GM12873 (cell line): ENCODE measurements around the gene RTF2.

Experiments
- TF ChIP-seq, protein P1 (sequence below): IDR thresholded peaks from 2 replicates; pipeline ENCODE4 v1.5.1; 2012; ENCODE audit warnings: low read depth, mild to moderate bottlenecking, moderate library complexity, low read length, control low read depth; ENCODE audit not compliant: insufficient read depth; ENCODE audit errors: missing control alignments

RTF2 gene

DNA sequence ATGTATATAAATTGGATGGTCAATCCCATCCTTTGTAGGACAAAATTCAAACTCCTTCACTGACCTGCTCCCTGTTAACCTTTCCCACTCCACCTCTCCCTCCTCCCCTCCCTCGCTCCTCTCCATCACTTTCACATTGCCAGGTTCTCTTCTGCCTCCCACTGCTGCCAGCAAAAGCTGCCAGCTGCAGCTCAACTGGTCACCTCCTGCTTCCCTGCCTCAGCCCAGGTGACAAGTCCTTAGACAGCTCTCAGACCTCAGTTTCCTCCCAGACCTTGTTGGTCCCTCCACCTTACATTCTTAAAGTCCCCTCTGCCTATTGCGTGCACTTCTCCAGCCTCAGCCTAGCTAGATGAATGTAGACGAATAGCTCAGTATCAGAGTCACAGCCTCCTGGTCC, 23.3 kb upstream of the RTF2 start:
- TF ChIP-seq, protein P1, sequence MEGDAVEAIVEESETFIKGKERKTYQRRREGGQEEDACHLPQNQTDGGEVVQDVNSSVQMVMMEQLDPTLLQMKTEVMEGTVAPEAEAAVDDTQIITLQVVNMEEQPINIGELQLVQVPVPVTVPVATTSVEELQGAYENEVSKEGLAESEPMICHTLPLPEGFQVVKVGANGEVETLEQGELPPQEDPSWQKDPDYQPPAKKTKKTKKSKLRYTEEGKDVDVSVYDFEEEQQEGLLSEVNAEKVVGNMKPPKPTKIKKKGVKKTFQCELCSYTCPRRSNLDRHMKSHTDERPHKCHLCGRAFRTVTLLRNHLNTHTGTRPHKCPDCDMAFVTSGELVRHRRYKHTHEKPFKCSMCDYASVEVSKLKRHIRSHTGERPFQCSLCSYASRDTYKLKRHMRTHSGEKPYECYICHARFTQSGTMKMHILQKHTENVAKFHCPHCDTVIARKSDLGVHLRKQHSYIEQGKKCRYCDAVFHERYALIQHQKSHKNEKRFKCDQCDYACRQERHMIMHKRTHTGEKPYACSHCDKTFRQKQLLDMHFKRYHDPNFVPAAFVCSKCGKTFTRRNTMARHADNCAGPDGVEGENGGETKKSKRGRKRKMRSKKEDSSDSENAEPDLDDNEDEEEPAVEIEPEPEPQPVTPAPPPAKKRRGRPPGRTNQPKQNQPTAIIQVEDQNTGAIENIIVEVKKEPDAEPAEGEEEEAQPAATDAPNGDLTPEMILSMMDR = no peak

DNA sequence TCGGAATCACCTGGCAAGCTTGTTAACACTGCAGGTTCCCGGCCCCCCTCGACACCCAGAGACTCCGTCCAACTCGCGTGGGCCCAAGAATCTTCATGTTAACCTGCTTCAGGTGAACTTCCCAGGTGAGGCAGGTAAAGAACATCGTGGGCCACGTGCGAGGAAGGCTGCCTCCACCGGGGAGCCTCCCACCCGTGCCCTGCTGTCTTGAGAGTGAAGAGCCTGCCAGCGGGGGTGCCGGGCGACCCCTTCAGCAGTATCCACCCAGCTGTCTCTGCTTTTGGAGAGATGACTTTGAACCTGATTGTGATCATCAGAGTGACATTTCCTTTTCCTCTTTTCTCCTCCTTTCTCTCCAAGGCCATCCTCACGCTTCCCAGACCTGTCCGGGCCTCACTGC, 22.9 kb upstream of the RTF2 start:
- TF ChIP-seq, protein P1 = no peak

DNA sequence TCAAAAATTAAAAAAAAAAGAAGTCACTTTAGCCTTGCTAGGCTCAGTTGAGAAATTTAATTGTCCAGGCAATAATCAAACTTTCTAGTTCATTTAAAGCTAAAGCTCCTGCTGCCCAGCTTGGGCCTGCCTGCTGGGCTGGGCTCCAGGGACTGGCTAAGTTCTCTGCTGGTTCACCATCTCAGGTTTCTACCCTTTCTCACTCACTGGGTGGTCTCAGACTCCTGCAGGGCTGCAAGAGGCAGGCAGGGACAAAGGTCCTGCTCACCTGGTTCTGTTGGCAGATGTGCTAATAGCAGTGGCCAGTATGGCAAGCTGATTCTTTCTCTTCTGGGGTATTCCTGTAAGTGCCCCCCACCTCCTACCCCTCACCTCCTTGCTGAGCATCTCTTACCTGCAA, 21.2 kb upstream of the RTF2 start:
- TF ChIP-seq, protein P1 = no peak

DNA sequence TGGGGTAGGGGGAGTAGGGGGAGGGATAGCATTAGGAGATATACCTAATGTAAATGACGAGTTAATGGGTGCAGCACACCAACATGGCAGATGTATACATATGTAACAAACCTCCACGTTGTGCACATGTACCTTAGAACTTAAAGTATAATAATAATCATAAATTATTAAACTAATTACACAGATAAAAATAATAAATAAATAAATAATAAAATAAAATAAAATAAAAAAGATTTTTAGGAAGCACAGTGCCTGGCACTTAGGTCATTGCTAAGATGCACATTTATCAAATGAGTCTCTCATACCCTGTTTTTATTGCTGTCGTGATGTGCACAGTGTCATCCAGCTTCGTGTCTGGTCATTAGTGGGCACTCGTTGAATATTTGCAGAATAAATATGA, 19.0 kb upstream of the RTF2 start:
- TF ChIP-seq, protein P1 = no peak

DNA sequence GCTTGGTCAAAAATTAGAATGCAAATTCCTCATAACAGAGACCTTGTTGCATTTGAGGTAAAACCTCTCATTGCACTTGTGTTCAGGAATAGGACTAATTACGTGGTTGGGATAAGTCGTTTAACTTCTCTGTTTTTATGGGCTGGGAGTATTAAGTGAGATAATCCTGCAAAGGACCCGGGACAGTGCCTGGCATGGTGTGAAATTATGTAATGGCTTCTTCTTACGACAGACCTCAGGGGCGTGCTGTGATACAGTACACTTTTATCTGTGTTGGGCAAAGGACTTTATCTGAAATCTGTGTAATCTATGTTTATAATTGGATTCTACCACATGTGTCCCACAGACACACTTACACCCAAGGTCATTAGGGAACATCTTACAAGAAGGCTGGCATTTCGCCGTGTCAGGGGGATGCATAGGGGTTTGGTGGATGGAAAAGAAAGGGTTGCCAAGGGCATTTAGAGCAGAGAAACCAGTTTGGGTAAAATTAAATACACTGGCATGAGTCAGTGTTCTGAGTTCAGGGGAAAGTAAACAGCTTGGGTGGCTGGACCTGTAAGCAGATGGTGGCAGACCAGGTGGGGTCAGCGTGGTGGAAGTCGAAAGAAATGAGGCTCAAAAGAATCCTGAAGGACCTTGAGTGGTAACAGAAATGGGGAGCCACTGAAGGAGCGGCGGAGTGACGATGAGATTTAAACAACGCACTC, 17.2 kb upstream of the RTF2 start:
- TF ChIP-seq, protein P1 = no peak

DNA sequence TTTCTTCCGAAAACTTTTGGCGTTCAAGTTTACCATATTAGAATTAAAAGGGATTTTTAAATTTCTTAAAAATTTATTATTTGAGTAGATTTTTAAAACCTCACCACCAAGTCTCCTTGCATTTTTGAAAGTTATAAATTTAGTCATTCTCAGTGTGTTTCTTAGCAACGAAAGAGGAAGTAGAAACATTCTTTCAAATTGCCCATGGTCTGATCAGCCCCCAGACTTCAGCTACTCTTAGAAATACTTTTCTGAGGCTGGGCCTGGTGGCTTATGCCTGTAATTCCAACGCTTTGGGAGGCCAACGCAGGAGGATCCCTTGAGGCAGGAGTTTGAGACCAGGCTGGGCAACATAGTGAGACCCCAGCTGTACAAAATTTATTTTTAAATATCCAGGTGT, 15.1 kb upstream of the RTF2 start:
- TF ChIP-seq, protein P1 = no peak

DNA sequence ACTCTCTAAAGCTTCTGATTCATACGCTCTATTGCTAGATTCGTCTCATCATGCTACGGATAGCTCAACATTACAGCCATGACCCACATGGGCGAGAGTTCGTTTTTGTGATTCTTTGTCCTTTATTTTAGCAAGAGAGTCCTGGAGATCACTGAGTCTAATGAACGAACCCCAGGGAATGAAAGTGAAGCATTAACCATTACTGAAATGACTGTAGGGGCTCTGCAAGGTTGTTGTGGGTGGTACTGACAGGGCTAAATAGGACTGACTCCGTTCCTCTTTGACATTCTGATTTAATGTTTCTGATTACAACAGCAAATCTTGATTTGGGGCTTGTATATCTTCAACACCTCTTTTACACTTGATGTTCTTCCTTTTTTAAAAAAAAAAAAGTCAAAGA, 13.7 kb upstream of the RTF2 start:
- TF ChIP-seq, protein P1 = no peak
